K562 (cell line): ENCODE data around the gene C22orf39. TPM values are rescaled to one million over a fixed set of nuclear protein-coding genes. Genes with fewer than 3 reads are reported as not detected.

ENCODE experiments used
- CBX8 ChIP-seq: fragments of 200-600 bp; sonication (generic); IDR thresholded peaks from 2 replicates; pipeline ENCODE4 v1.6.1; 2012; ENCODE audit warnings: borderline replicate concordance, mixed run types, low read depth, mild to moderate bottlenecking, moderate library complexity, mixed read lengths, low read length, control low read depth, inconsistent platforms; ENCODE audit not compliant: poor library complexity, severe bottlenecking; ENCODE audit errors: extremely low read depth
- CREBBP ChIP-seq: IDR thresholded peaks from one replicate; pipeline ENCODE4 v1.6.1; 2012; ENCODE audit warnings: low read depth, mild to moderate bottlenecking, control low read depth, inconsistent platforms, low read length
- DIDO1 ChIP-seq: fragments of 450-650 bp; IDR thresholded peaks from 2 replicates; pipeline ENCODE4 v1.6.1; 2016; ENCODE audit warnings: low read depth, missing biosample characterization, missing genetic modification characterization
- ETV5 ChIP-seq: sonication (generic); formaldehyde crosslinking; IDR thresholded peaks from 2 replicates; pipeline ENCODE4 v1.4.0; 2020; ENCODE audit warnings: low read depth, mild to moderate bottlenecking, missing genetic modification reagents
- HMG20A ChIP-seq: fragments of 450-650 bp; formaldehyde crosslinking; conservative IDR thresholded peaks from 2 replicates; pipeline ENCODE4 v1.4.0; 2020; ENCODE audit warnings: mild to moderate bottlenecking, mixed read lengths
- KLF6 ChIP-seq: fragments of 250-450 bp; sonication (Bioruptor Pico); IDR thresholded peaks from 2 replicates; pipeline ENCODE4 v1.4.0; 2020; ENCODE audit warnings: mild to moderate bottlenecking, moderate library complexity, borderline replicate concordance
- MCM5 ChIP-seq: fragments of 450-650 bp; IDR thresholded peaks from 2 replicates; pipeline ENCODE4 v1.6.1; 2016; ENCODE audit warnings: low read depth
- NR2F6 ChIP-seq: fragments of 450-650 bp; formaldehyde crosslinking; IDR thresholded peaks from 2 replicates; pipeline ENCODE4 v1.4.0; 2020; ENCODE audit warnings: mild to moderate bottlenecking
- RBM14 ChIP-seq: fragments of 200-400 bp; formaldehyde crosslinking; IDR thresholded peaks from 2 replicates; pipeline ENCODE4 v1.6.1; 2018; ENCODE audit warnings: low read depth, mild to moderate bottlenecking, low read length, moderate library complexity, borderline replicate concordance; ENCODE audit not compliant: insufficient read depth
- RBM22 ChIP-seq: fragments of 200-400 bp; formaldehyde crosslinking; IDR thresholded peaks from 2 replicates; pipeline ENCODE4 v1.6.1; 2018; ENCODE audit warnings: low read length, low read depth; ENCODE audit not compliant: poor library complexity, severe bottlenecking
- WHSC1 ChIP-seq: IDR thresholded peaks from one replicate; pipeline ENCODE4 v1.6.1; 2012; ENCODE audit warnings: low read length, control low read depth, inconsistent platforms
- XRCC5 ChIP-seq: fragments of 200-400 bp; formaldehyde crosslinking; IDR thresholded peaks from 2 replicates; pipeline ENCODE4 v1.6.1; 2017; ENCODE audit warnings: low read depth, mild to moderate bottlenecking, low read length
- ZNF134 ChIP-seq: fragments of 250-450 bp; sonication (Bioruptor Pico); conservative IDR thresholded peaks from 2 replicates; pipeline ENCODE4 v1.4.0; 2020
- ZNF324 ChIP-seq: fragments of 250-450 bp; sonication (Bioruptor Pico); IDR thresholded peaks from 2 replicates; pipeline ENCODE4 v1.4.0; 2020; ENCODE audit warnings: mild to moderate bottlenecking
- ZNF561 ChIP-seq: fragments of 450-650 bp; formaldehyde crosslinking; conservative IDR thresholded peaks from 2 replicates; pipeline ENCODE4 v1.4.0; 2020; ENCODE audit warnings: mild to moderate bottlenecking, moderate library complexity
- ZNF77 ChIP-seq: fragments of 250-450 bp; sonication (Bioruptor Pico); IDR thresholded peaks from 2 replicates; pipeline ENCODE4 v1.5.0; 2020
- ZNF780A ChIP-seq: fragments of 250-450 bp; sonication (Bioruptor Pico); IDR thresholded peaks from 2 replicates; pipeline ENCODE4 v1.5.0; 2021; ENCODE audit warnings: mild to moderate bottlenecking
- polyA plus RNA-seq, 8 experiments: library from polyadenylated mRNA; depleted of rRNA in 4 of 8; stranded (reverse) in 5 of 8; unstranded in 3 of 8; fragments of >200 nt; fragmentation: Nextera tagmentation in 2 of 8; fragmentation: Illumina TruSeq in 1 of 8; extraction: Ambion mirVana in 2 of 8; extraction: Trizol in 1 of 8; gene quantifications; 2 replicates each; pipeline versions ENCODE4 v1.2.1 to v1.2.3, GENCODE V29; 2011 to 2014; ENCODE audit warnings: inconsistent platforms in 1 of 8, missing spikeins in 1 of 8
- total RNA-seq, 7 experiments: library from RNA; depleted of rRNA in 6 of 7; stranded (reverse); fragments of >200 nt in 6 of 7; fragmentation: Illumina TruSeq in 2 of 7; extraction: Trizol in 2 of 7; gene quantifications; 2 replicates each; pipeline versions ENCODE4 v1.2.1 to v1.2.3, GENCODE V29; 2011 to 2021; ENCODE audit warnings: low replicate concordance in 1 of 7
- TF ChIP-seq, protein P1 (sequence below): sonication (generic); formaldehyde crosslinking; IDR thresholded peaks from 2 replicates; pipeline ENCODE4 v1.8.0; 2022; ENCODE audit warnings: mild to moderate bottlenecking, low read depth, missing genetic modification reagents
- TF ChIP-seq, protein P2 (sequence below): fragments of 450-650 bp; formaldehyde crosslinking; IDR thresholded peaks from 2 replicates; pipeline ENCODE4 v1.4.0; 2020; ENCODE audit warnings: mild to moderate bottlenecking, moderate library complexity
- TF ChIP-seq, protein P3 (sequence below): fragments of 250-450 bp; sonication (Bioruptor Pico); IDR thresholded peaks from 2 replicates; pipeline ENCODE4 v1.5.0; 2021; ENCODE audit warnings: mild to moderate bottlenecking, moderate library complexity

The C22orf39 gene
- total and polyA plus RNA-seq, 9 of the 15 experiments (the other 6 are each of a cell fraction or from before 2014, with no cell fraction given), result 20.4 to 139 (median 66.8) TPM

DNA sequence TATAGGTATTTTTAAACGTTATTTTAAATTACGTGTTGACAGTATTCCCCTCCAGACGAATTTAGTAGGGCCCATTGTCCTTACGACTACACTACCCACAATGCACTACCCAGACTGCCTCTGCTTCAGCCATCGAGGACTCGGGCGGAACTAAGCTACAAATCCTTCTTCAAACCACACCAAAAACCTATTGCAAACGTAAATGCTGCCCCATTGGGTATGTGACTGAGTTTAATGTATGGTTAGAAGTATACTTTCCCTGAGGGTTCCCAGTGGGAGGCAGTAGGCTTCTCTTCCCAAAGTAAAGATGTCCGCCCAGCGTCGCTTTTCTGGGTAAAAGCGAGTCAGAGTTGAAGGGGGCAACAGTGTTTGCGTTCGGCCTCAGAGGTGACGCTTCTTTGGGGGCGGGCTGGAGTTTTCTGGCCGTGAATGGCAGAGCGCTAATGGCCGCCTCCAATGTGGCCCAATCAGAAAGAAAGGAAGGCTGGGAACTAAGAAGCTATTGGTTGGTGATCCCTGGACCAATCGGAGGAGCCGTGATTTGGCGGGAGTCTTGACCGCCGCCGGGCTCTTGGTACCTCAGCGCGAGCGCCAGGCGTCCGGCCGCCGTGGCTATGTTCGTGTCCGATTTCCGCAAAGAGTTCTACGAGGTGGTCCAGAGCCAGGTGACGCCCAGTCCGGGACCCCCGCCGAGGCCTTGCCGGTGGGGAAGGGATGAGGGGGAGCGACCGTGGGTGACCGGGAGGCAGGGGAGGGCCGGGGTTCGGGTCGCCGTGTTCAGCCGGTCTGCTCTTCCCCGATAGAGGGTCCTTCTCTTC lies 32.1 kb upstream of the C22orf39 start, which contains the start of gene CDC45 (continued):
- TF ChIP-seq ZNF561 (CRISPR knock-in tag) (peak; percentile 88), CREBBP (peak; percentile 90), ETV5 (no peak), WHSC1 (peak; percentile 97), XRCC5 (no peak), DIDO1 (tag) (peak; percentile 100), ZNF324 (CRISPR knock-in tag) (peak; percentile 75), RBM14 (0 out of 2 replicates have a peak, but pooled peaks have one; percentile 96), RBM22 (peak; percentile 86), NR2F6 (CRISPR knock-in tag) (peak; percentile 84; the same call in 1 of the 2 replicates), ZNF77 (peak; percentile 67; the same call in 1 of the 2 replicates), ZNF134 (CRISPR knock-in tag) (peak; percentile 88), ZNF780A (CRISPR knock-in tag) (no peak), KLF6 (CRISPR knock-in tag) (peak; percentile 95; the same call in 1 of the 2 replicates), HMG20A (0 out of 2 replicates have a peak, but pooled peaks have one; percentile 63), CBX8 (no peak), MCM5 (no peak)
- TF ChIP-seq, protein P1, sequence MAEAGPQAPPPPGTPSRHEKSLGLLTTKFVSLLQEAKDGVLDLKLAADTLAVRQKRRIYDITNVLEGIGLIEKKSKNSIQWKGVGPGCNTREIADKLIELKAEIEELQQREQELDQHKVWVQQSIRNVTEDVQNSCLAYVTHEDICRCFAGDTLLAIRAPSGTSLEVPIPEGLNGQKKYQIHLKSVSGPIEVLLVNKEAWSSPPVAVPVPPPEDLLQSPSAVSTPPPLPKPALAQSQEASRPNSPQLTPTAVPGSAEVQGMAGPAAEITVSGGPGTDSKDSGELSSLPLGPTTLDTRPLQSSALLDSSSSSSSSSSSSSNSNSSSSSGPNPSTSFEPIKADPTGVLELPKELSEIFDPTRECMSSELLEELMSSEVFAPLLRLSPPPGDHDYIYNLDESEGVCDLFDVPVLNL (CRISPR knock-in tag), result no peak
- TF ChIP-seq, protein P2, sequence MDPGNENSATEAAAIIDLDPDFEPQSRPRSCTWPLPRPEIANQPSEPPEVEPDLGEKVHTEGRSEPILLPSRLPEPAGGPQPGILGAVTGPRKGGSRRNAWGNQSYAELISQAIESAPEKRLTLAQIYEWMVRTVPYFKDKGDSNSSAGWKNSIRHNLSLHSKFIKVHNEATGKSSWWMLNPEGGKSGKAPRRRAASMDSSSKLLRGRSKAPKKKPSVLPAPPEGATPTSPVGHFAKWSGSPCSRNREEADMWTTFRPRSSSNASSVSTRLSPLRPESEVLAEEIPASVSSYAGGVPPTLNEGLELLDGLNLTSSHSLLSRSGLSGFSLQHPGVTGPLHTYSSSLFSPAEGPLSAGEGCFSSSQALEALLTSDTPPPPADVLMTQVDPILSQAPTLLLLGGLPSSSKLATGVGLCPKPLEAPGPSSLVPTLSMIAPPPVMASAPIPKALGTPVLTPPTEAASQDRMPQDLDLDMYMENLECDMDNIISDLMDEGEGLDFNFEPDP (CRISPR knock-in tag), result peak; percentile 91; the same call in 1 of the 2 replicates
- TF ChIP-seq, protein P3, sequence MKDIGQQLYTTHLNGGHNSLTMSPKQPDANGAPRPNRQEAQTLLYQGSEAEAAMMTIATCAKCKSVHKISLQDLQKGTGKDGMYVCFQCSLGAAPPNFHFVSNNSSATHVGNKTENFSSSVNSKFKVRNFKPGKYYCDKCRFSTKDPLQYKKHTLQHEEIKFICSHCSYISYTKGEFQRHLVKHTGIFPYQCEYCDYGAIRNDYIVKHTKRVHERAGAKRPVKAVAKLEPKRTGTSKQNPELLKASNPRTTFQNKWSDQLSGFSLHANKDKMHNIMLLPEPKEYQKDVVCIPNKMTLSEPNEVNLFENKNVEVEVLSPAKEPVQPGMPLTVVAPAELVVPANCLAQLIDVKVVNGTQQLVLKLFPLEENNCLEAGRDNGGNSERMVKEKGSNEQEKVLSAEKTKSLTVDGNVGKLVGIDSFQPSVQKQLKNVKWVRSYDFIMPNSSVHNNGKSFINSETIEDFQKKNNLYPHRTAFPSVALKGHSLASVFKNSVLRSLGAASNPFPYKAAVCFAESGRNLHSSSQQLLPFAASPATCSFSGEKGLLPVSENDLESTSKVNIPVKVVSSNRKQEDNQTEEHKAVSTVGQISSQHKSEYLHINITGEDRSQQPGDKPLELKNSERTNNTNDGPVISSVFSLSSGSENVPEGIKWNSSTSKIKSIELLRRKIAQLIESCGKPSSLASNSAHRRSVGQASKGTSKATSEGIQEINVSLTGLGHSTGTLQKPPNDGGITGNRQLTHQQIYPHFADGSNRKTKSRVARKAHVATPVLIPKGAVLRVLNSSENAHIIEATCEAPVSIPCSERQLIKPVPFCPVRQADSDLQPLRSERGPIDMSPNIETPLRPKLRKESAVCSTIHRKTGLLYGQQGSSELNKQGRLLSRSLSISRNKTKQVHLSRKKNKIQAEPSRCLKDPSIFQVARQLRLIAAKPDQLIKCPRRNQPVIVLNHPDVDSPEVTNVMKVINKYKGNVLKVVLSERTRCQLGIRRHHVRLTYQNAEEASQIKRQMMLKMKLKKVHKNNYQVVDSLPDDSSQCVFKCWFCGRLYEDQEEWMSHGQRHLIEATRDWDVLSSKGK (CRISPR knock-in tag), result no peak
